Measurements from ENCODE around the gene BCAR1.
"Not testable (repeated sequence)": the region's sequence is repeated elsewhere in the genome, so short reads cannot be mapped to it uniquely, and the experiment has no call there.

DNA sequence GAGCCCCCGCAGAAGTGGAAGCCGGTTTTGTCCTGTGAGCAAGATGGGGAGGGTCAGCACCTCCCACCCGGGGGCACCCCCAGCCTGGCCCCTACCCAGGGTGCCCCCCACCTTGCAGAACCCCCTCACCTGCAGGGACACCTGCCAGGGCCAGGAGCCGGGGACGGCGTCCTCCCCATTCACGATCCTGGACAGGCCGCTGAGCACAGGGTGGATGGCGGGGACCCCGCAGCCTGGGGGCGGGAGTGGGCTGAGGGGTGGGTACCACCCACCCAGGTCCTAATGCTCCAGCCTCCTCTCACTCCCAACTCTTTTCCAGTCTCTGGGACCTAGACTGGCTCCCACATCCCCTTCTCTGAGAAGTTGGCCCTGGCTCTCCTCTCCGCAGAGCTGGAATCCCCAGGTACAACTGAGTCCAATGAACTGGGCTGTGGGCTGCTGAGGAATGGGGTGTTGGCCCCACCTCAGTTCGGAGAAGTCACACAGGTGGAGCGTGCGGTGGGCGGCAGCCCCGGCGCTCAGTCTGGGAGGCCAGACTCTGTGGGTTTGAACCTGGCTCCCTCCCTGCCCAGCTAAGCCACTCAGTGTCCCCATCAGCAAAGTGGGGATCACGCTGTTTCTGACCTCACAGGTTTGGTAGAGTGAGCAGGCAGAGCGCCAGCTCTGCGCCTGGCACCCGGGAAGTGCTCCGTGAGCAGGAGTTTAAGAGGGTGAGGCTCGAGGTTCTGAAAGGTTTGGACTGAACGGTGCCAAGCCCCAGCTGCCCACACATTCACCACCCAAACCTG is 45.3 kb downstream of the BCAR1 start:
- not testable (repeated sequence) for TF ChIP-seq POLR2A (IDR thresholded peaks at IDR 0.05; ENCODE audit: low read length); GATA1 (IDR thresholded peaks at IDR 0.05; ENCODE audit: low read depth, low read length)
